Activated effector memory CD4-positive, alpha-beta T cell treated with Interleukin-2 at 50 U/mL for 16 hours (primary cell): ENCODE measurements around the gene PER1.
"Not testable (repeated sequence)": the region's sequence is repeated elsewhere in the genome, so short reads cannot be mapped to it uniquely, and the experiment has no call there.

Experiments used
- DNase-seq: peaks from one replicate; pipeline ENCODE4 v3.0.0-alpha.2; 2020

Gene PER1

GRCh38 chr17:8120520-8121406 is 31.4 kb downstream of the PER1 start:
- peak; percentile 32 for DNase-seq

GRCh38 chr17:8119581-8120519 is 32.4 kb downstream of the PER1 start:
- DNase-seq: peak; percentile 60

- peak; percentile 75 for DNase-seq
Measured at GRCh38 chr17:8118769-8119580, 33.2 kb downstream of the PER1 start.

- DNase-seq: no peak
Measured at GRCh38 chr17:8117980-8118768, 34.0 kb downstream of the PER1 start, which contains the start of gene ALOXE3. Gene ALOXE3, minus strand, starts transcription at chr17:8118514. Its CDS starts 524 bp downstream, at chr17:8117990.

GRCh38 chr17:8117367-8117979 is 34.7 kb downstream of the PER1 start:
- no peak for DNase-seq

- DNase-seq: no peak
Measured at GRCh38 chr17:8116776-8117175, 35.4 kb downstream of the PER1 start.

GRCh38 chr17:8110907-8111306 is 41.3 kb downstream of the PER1 start:
- no peak for DNase-seq

- no peak for DNase-seq
Measured at GRCh38 chr17:8110456-8110804, 41.8 kb downstream of the PER1 start.

GRCh38 chr17:8109661-8110455 is 42.3 kb downstream of the PER1 start:
- peak; percentile 74 for DNase-seq

GRCh38 chr17:8108972-8109660 is 43.1 kb downstream of the PER1 start:
- DNase-seq: no peak

- not testable (repeated sequence) for DNase-seq
Measured at GRCh38 chr17:8106980-8107379, 45.2 kb downstream of the PER1 start.

GRCh38 chr17:8105957-8106398 is 46.2 kb downstream of the PER1 start:
- DNase-seq: no peak

GRCh38 chr17:8104911-8105310 is 47.3 kb downstream of the PER1 start:
- no peak for DNase-seq

GRCh38 chr17:8103549-8103948 is 48.7 kb downstream of the PER1 start:
- no peak for DNase-seq

- DNase-seq: no peak
Measured at GRCh38 chr17:8101721-8102120, 50.5 kb downstream of the PER1 start.

- DNase-seq: no peak
Measured at GRCh38 chr17:8100763-8101162, 51.4 kb downstream of the PER1 start.

GRCh38 chr17:8100111-8100510 is 52.1 kb downstream of the PER1 start:
- DNase-seq: no peak

- DNase-seq: no peak
Measured at GRCh38 chr17:8096541-8096940, 55.7 kb downstream of the PER1 start.

GRCh38 chr17:8095361-8095760 is 56.8 kb downstream of the PER1 start:
- DNase-seq: no peak
